A673 (cell line): Measurements from ENCODE around the gene GABRG3.

ENCODE experiments used
- EZH2 ChIP-seq: fragments of 200-600 bp; sonication (generic); IDR thresholded peaks from 2 replicates; pipeline ENCODE4 v1.6.1; 2017; ENCODE audit warnings: borderline replicate concordance, low read depth, mild to moderate bottlenecking, mixed read lengths, antibody characterized with exemption, low read length; ENCODE audit not compliant: poor library complexity, severe bottlenecking
- TF ChIP-seq, protein P1 (sequence below): fragments of 300-800, 200-600 bp; sonication (generic); conservative IDR thresholded peaks from 2 replicates; pipeline ENCODE4 v1.5.1; 2017; ENCODE audit warnings: low read depth, mild to moderate bottlenecking, antibody characterized with exemption, low read length, moderate library complexity, mixed read lengths

DNA sequence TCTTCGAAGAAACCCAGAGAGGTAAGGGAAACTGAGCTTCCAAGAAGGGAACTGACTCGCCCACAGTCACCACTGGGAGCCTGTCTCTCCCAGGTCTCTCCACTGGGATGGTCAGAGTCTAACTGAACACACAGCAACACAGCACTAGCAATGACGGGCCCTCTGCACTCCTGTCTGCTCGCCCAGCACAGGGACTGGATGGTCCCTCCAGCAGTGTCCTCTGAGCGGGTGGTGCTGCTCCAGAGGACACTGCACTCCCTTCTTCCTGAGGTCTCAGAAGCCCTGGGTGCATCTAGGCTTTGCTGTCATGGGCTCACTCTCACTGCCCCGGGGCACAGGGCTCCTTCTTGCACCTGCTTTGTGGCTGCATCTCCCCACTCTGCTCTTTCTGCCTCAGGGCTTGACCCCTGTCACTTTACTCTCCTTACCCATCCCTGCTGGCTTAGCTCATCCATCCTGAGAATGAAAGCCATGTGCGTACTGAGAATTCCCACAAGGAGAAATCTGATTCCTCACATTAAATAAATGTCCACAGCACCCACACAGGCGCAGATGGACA lies 356.6 kb downstream of the GABRG3 start:
- TF ChIP-seq, protein P1, sequence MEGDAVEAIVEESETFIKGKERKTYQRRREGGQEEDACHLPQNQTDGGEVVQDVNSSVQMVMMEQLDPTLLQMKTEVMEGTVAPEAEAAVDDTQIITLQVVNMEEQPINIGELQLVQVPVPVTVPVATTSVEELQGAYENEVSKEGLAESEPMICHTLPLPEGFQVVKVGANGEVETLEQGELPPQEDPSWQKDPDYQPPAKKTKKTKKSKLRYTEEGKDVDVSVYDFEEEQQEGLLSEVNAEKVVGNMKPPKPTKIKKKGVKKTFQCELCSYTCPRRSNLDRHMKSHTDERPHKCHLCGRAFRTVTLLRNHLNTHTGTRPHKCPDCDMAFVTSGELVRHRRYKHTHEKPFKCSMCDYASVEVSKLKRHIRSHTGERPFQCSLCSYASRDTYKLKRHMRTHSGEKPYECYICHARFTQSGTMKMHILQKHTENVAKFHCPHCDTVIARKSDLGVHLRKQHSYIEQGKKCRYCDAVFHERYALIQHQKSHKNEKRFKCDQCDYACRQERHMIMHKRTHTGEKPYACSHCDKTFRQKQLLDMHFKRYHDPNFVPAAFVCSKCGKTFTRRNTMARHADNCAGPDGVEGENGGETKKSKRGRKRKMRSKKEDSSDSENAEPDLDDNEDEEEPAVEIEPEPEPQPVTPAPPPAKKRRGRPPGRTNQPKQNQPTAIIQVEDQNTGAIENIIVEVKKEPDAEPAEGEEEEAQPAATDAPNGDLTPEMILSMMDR = no peak
- no peak for TF ChIP-seq EZH2
